ENCODE results near the gene SLC52A1.

The SLC52A1 gene

GRCh38 chr17:5042157-5043022 is 7.2 kb upstream of the SLC52A1 start:
- no peak overlapping the region for H3K23ac ChIP-seq (ENCODE audit: low read length in 2 of 2)
- no peaks in the 10 kb centered on the region for H3K27me3 ChIP-seq (ENCODE audit: control insufficient read depth in 1 of 2, insufficient read depth in 1 of 2, low read length in 2 of 2)
- no peak overlapping the region for H4K91ac ChIP-seq (ENCODE audit: low read length)
- no peak overlapping the region for H3K27ac ChIP-seq (ENCODE audit: low read length, poor library complexity, severe bottlenecking)
- H2BK12ac ChIP-seq (ENCODE audit: low read length in 2 of 2), result no peak overlapping the region
- H3K36me3 ChIP-seq (ENCODE audit: control insufficient read depth in 1 of 2, insufficient read depth in 2 of 2, low read depth in 1 of 2, low read length in 2 of 2), result no peaks in the 10 kb centered on the region
- no peak overlapping the region for H3K4me3 ChIP-seq (ENCODE audit: insufficient read depth in 1 of 2, low read depth in 1 of 2, low read length in 2 of 2)
- no peaks in the 10 kb centered on the region for H3K79me1 ChIP-seq (replicated peaks; ENCODE audit: low read length, poor library complexity, severe bottlenecking)
- no peak overlapping the region for H2BK120ac ChIP-seq (ENCODE audit: low read depth, low read length)
- H3K4me2 ChIP-seq (ENCODE audit: low read length, poor library complexity, severe bottlenecking), result no peak overlapping the region
- H3K18ac ChIP-seq (ENCODE audit: low read depth in 1 of 2, low read length in 2 of 2), result no peak overlapping the region
- H3K14ac ChIP-seq (ENCODE audit: low read length in 2 of 2), result no peak overlapping the region
- H2AFZ ChIP-seq (ENCODE audit: low read depth, low read length), result no peak overlapping the region
- DNase-seq, result no peak
- H3K4ac ChIP-seq (ENCODE audit: low read depth in 1 of 2, low read length in 2 of 2), result no peak overlapping the region
- no peak overlapping the region for H2BK15ac ChIP-seq (ENCODE audit: low read depth, poor library complexity, severe bottlenecking)
- H3K9ac ChIP-seq (ENCODE audit: low read length), result no peak overlapping the region
- WGBS, result 86% methylated on average over 10 of the region's 15 CpGs
- H2AK5ac ChIP-seq (ENCODE audit: low read length, severe bottlenecking), result no peak overlapping the region
- H2BK5ac ChIP-seq (ENCODE audit: low read depth, low read length, poor library complexity, severe bottlenecking), result no peak overlapping the region
- H3K9me3 ChIP-seq (ENCODE audit: control insufficient read depth, low read length), result no peaks in the 10 kb centered on the region
- no peaks in the 10 kb centered on the region for H3K4me1 ChIP-seq (ENCODE audit: control insufficient read depth, insufficient read depth, low read depth, low read length)
- H4K8ac ChIP-seq (ENCODE audit: low read length), result no peak overlapping the region

GRCh38 chr17:5034651-5035050 is 575 bp downstream of the SLC52A1 start:
- Histone ChIP-seq H3K14ac (ENCODE audit: low read length in 2 of 2) (no peak overlapping the region), H4K91ac (ENCODE audit: low read length) (peak overlapping the region; percentile 8), H3K23ac (ENCODE audit: low read length in 2 of 2) (no peak overlapping the region), H2BK5ac (ENCODE audit: low read depth, low read length, poor library complexity, severe bottlenecking) (no peak overlapping the region), H2AFZ (ENCODE audit: low read depth, low read length) (no peak overlapping the region), H3K36me3 (ENCODE audit: control insufficient read depth in 1 of 2, insufficient read depth in 2 of 2, low read depth in 1 of 2, low read length in 2 of 2) (no peaks in the 10 kb centered on the region), H2BK120ac (ENCODE audit: low read depth, low read length) (no peak overlapping the region), H3K4ac (ENCODE audit: low read depth in 1 of 2, low read length in 2 of 2) (no peak overlapping the region), H3K4me2 (ENCODE audit: low read length, poor library complexity, severe bottlenecking) (no peak overlapping the region), H4K8ac (ENCODE audit: low read length) (no peak overlapping the region), H3K27ac (ENCODE audit: low read length, poor library complexity, severe bottlenecking) (no peak overlapping the region), H3K9me3 (ENCODE audit: control insufficient read depth, low read length) (no peaks in the 10 kb centered on the region), H3K18ac (ENCODE audit: low read depth in 1 of 2, low read length in 2 of 2) (no peak overlapping the region), H3K79me1 (replicated peaks; ENCODE audit: low read length, poor library complexity, severe bottlenecking) (no peaks in the 10 kb centered on the region), H3K4me1 (ENCODE audit: control insufficient read depth, insufficient read depth, low read depth, low read length) (peaks cover 3% of the 10 kb centered on the region), H2AK5ac (ENCODE audit: low read length, severe bottlenecking) (no peak overlapping the region), H2BK12ac (ENCODE audit: low read length in 2 of 2) (no peak overlapping the region), H3K27me3 (ENCODE audit: control insufficient read depth in 1 of 2, insufficient read depth in 1 of 2, low read length in 2 of 2) (peaks cover 6 to 9% of the 10 kb centered on the region in 2 experiments), H3K4me3 (ENCODE audit: insufficient read depth in 1 of 2, low read depth in 1 of 2, low read length in 2 of 2) (no peak overlapping the region), H2BK15ac (ENCODE audit: low read depth, poor library complexity, severe bottlenecking) (no peak overlapping the region), H3K9ac (ENCODE audit: low read length) (no peak overlapping the region)
- 93% methylated on average over 14 of the region's 14 CpGs for WGBS
- DNase-seq, result no peak

DNA sequence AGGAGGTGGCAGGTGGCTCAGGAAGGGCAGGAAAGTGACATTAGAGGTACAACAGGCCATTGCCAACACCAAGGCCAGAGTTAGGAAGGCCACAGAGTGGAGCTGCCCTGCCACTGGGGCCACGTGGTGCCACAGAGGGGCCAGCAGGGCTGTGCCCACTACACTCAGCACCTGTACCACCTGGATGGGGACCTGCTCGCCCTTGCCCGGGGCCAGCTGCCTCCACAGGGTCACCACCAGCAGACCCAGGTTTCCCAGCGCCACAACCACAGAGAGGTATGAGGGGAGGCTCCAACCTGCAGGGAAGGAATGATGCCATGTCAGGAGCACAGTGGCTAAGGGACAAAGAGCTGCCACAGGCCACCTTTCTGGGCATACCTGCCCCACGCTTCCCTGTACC is 1.2 kb downstream of the SLC52A1 start:
- H3K14ac ChIP-seq (ENCODE audit: low read length in 2 of 2), result no peak overlapping the region
- no peak overlapping the region for H4K8ac ChIP-seq (ENCODE audit: low read length)
- peaks cover 6 to 9% of the 10 kb centered on the region in 2 experiments for H3K27me3 ChIP-seq (ENCODE audit: control insufficient read depth in 1 of 2, insufficient read depth in 1 of 2, low read length in 2 of 2)
- H3K23ac ChIP-seq (ENCODE audit: low read length in 2 of 2), result no peak overlapping the region
- H3K9me3 ChIP-seq (ENCODE audit: control insufficient read depth, low read length), result no peaks in the 10 kb centered on the region
- no peak overlapping the region for H3K9ac ChIP-seq (ENCODE audit: low read length)
- no peak overlapping the region for H2BK12ac ChIP-seq (ENCODE audit: low read length in 2 of 2)
- H3K18ac ChIP-seq (ENCODE audit: low read depth in 1 of 2, low read length in 2 of 2), result no peak overlapping the region
- H3K79me1 ChIP-seq (replicated peaks; ENCODE audit: low read length, poor library complexity, severe bottlenecking), result no peaks in the 10 kb centered on the region
- H3K36me3 ChIP-seq (ENCODE audit: control insufficient read depth in 1 of 2, insufficient read depth in 2 of 2, low read depth in 1 of 2, low read length in 2 of 2), result no peaks in the 10 kb centered on the region
- no peak for DNase-seq
- no peak overlapping the region for H3K4ac ChIP-seq (ENCODE audit: low read depth in 1 of 2, low read length in 2 of 2)
- H3K4me1 ChIP-seq (ENCODE audit: control insufficient read depth, insufficient read depth, low read depth, low read length), result peaks cover 3% of the 10 kb centered on the region
- H2BK15ac ChIP-seq (ENCODE audit: low read depth, poor library complexity, severe bottlenecking), result no peak overlapping the region
- H3K27ac ChIP-seq (ENCODE audit: low read length, poor library complexity, severe bottlenecking), result no peak overlapping the region
- no peak overlapping the region for H2AFZ ChIP-seq (ENCODE audit: low read depth, low read length)
- WGBS, result 85% methylated on average over 5 of the region's 5 CpGs
- H3K4me2 ChIP-seq (ENCODE audit: low read length, poor library complexity, severe bottlenecking), result no peak overlapping the region
- no peak overlapping the region for H2AK5ac ChIP-seq (ENCODE audit: low read length, severe bottlenecking)
- H2BK120ac ChIP-seq (ENCODE audit: low read depth, low read length), result no peak overlapping the region
- H4K91ac ChIP-seq (ENCODE audit: low read length), result no peak overlapping the region
- H3K4me3 ChIP-seq (ENCODE audit: insufficient read depth in 1 of 2, low read depth in 1 of 2, low read length in 2 of 2), result no peak overlapping the region
- no peak overlapping the region for H2BK5ac ChIP-seq (ENCODE audit: low read depth, low read length, poor library complexity, severe bottlenecking)

GRCh38 chr17:5033352-5034015 is 1.7 kb downstream of the SLC52A1 start:
- no peaks in the 10 kb centered on the region for H3K36me3 ChIP-seq (ENCODE audit: control insufficient read depth in 1 of 2, insufficient read depth in 2 of 2, low read depth in 1 of 2, low read length in 2 of 2)
- H3K27me3 ChIP-seq (ENCODE audit: control insufficient read depth in 1 of 2, insufficient read depth in 1 of 2, low read length in 2 of 2), result peaks cover 6 to 9% of the 10 kb centered on the region in 2 experiments
- H3K4me2 ChIP-seq (ENCODE audit: low read length, poor library complexity, severe bottlenecking), result no peak overlapping the region
- H2AFZ ChIP-seq (ENCODE audit: low read depth, low read length), result no peak overlapping the region
- peaks cover 3% of the 10 kb centered on the region for H3K4me1 ChIP-seq (ENCODE audit: control insufficient read depth, insufficient read depth, low read depth, low read length)
- no peak overlapping the region for H2BK12ac ChIP-seq (ENCODE audit: low read length in 2 of 2)
- no peaks in the 10 kb centered on the region for H3K79me1 ChIP-seq (replicated peaks; ENCODE audit: low read length, poor library complexity, severe bottlenecking)
- H2BK5ac ChIP-seq (ENCODE audit: low read depth, low read length, poor library complexity, severe bottlenecking), result no peak overlapping the region
- H3K23ac ChIP-seq (ENCODE audit: low read length in 2 of 2), result no peak overlapping the region
- no peak overlapping the region for H2BK120ac ChIP-seq (ENCODE audit: low read depth, low read length)
- H3K4me3 ChIP-seq (ENCODE audit: insufficient read depth in 1 of 2, low read depth in 1 of 2, low read length in 2 of 2), result no peak overlapping the region
- H3K14ac ChIP-seq (ENCODE audit: low read length in 2 of 2), result no peak overlapping the region
- H3K9ac ChIP-seq (ENCODE audit: low read length), result no peak overlapping the region
- H3K9me3 ChIP-seq (ENCODE audit: control insufficient read depth, low read length), result no peaks in the 10 kb centered on the region
- no peak overlapping the region for H3K4ac ChIP-seq (ENCODE audit: low read depth in 1 of 2, low read length in 2 of 2)
- no peak for DNase-seq
- H2AK5ac ChIP-seq (ENCODE audit: low read length, severe bottlenecking), result no peak overlapping the region
- no peak overlapping the region for H3K27ac ChIP-seq (ENCODE audit: low read length, poor library complexity, severe bottlenecking)
- WGBS, result 91% methylated on average over 13 of the region's 13 CpGs
- no peak overlapping the region for H2BK15ac ChIP-seq (ENCODE audit: low read depth, poor library complexity, severe bottlenecking)
- no peak overlapping the region for H3K18ac ChIP-seq (ENCODE audit: low read depth in 1 of 2, low read length in 2 of 2)
- no peak overlapping the region for H4K91ac ChIP-seq (ENCODE audit: low read length)
- H4K8ac ChIP-seq (ENCODE audit: low read length), result no peak overlapping the region
